ENCODE data around the gene BHMT2. TPM values are rescaled to one million over a fixed set of nuclear protein-coding genes. Genes with fewer than 3 reads are reported as not detected.

Gene BHMT2
- total RNA-seq, 1 experiment from 2014 or later, result not detected

DNA sequence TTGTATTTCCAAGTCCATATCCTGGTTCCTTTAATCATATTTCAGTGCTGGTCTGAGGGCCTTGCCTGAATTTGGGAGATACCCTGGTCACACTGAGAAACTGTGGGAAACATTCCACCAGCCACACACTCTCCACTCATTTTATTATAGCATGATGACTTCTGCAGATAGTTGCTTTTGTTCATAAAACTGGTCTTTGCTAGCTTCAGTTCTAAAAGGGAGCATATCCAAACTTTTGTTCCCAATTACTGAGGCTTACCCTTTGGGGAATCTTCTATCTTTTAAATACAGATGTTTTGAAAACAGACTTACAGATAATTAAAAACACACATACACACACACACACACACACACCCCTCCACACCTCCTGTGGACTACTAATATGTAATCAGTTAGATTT, 21.1 kb upstream of the BHMT2 start:
- DNase-seq, result no peak
- no peak overlapping the region for H2AFZ ChIP-seq (ENCODE audit: low read length)

DNA sequence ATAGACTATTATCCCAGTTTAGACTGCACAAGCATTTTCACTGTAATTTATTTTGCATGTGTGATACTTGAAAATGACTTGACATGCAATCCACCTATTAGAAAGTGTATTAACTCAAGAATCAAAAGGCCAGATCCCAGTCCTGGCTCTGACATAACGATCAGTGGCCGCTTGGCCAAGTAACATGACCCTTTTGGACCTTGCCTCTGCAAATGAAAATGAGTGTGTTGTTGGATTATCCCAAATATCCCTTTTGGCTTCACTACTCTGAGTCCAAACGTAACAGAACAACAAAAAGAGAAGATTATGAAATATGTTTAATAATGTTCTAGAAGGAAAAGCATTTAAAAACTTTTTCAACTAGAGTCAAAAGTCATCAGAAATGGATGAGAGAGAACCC, 19.1 kb upstream of the BHMT2 start:
- Histone ChIP-seq H3K4me2 (ENCODE audit: low read depth, low read length, poor library complexity, severe bottlenecking) (no peak overlapping the region), H3K27ac (ENCODE audit: low read length) (no peak overlapping the region), H3K36me3 (ENCODE audit: insufficient read depth, low read length) (no peaks in the 10 kb centered on the region), H4K20me1 (ENCODE audit: insufficient read depth, low read depth, low read length) (no peaks in the 10 kb centered on the region), H3K4me1 (ENCODE audit: low read length) (no peaks in the 10 kb centered on the region), H3K4me3 (ENCODE audit: low read length) (no peak overlapping the region), H3K9ac (ENCODE audit: low read length) (no peak overlapping the region), H3K27me3 (ENCODE audit: low read length) (0 out of 2 replicates have a peak, but pooled peaks cover 3% of the 10 kb centered on the region), H3K9me2 (replicated peaks; ENCODE audit: insufficient read depth, low read length) (no peaks in the 10 kb centered on the region), H3K79me2 (ENCODE audit: low read length) (no peaks in the 10 kb centered on the region), H3K9me3 (ENCODE audit: low read length) (peaks cover 6% of the 10 kb centered on the region; the same call in 1 of the 2 replicates), H2AFZ (ENCODE audit: low read length) (no peak overlapping the region)
- no peak for DNase-seq

More for the DNA sequence above, 21.1 kb upstream of the BHMT2 start:
- Histone ChIP-seq H3K79me2 (ENCODE audit: low read length) (no peaks in the 10 kb centered on the region), H3K9me2 (replicated peaks; ENCODE audit: insufficient read depth, low read length) (no peaks in the 10 kb centered on the region), H3K9ac (ENCODE audit: low read length) (no peak overlapping the region), H3K4me2 (ENCODE audit: low read depth, low read length, poor library complexity, severe bottlenecking) (no peak overlapping the region), H3K4me1 (ENCODE audit: low read length) (no peaks in the 10 kb centered on the region), H3K27ac (ENCODE audit: low read length) (no peak overlapping the region), H3K36me3 (ENCODE audit: insufficient read depth, low read length) (no peaks in the 10 kb centered on the region), H3K27me3 (ENCODE audit: low read length) (0 out of 2 replicates have a peak, but pooled peaks cover 3% of the 10 kb centered on the region), H3K9me3 (ENCODE audit: low read length) (peaks cover 6% of the 10 kb centered on the region; the same call in 1 of the 2 replicates), H4K20me1 (ENCODE audit: insufficient read depth, low read depth, low read length) (no peaks in the 10 kb centered on the region), H3K4me3 (ENCODE audit: low read length) (no peak overlapping the region)

DNA sequence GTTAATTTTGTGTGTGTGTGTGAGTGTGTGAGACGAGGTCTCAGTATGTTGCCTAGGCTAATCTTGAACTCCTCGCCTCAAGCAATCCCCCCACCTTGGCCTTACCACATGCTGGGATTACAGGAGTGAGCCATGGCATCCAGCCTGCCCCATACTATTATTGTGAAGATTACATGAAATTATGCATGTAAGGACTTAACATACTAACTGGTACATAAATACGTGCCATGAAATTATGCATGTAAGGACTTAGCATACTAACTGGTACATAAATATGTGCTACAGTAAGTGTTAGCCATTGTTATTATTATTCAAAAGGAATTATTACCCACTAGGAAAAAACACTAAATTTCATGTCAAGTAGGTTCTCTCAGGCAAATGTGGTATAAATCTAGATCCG, 16.2 kb upstream of the BHMT2 start:
- no peak overlapping the region for H3K27ac ChIP-seq (ENCODE audit: low read length)
- DNase-seq, result no peak
- no peak overlapping the region for H3K9ac ChIP-seq (ENCODE audit: low read length)
- H3K9me2 ChIP-seq (replicated peaks; ENCODE audit: insufficient read depth, low read length), result no peaks in the 10 kb centered on the region
- no peak overlapping the region for H3K4me2 ChIP-seq (ENCODE audit: low read depth, low read length, poor library complexity, severe bottlenecking)
- no peak overlapping the region for H3K4me3 ChIP-seq (ENCODE audit: low read length)
- H3K9me3 ChIP-seq (ENCODE audit: low read length), result peaks cover 6% of the 10 kb centered on the region; the same call in 1 of the 2 replicates
- H4K20me1 ChIP-seq (ENCODE audit: insufficient read depth, low read depth, low read length), result no peaks in the 10 kb centered on the region
- H3K36me3 ChIP-seq (ENCODE audit: insufficient read depth, low read length), result no peaks in the 10 kb centered on the region
- no peaks in the 10 kb centered on the region for H3K79me2 ChIP-seq (ENCODE audit: low read length)
- no peaks in the 10 kb centered on the region for H3K4me1 ChIP-seq (ENCODE audit: low read length)
- H2AFZ ChIP-seq (ENCODE audit: low read length), result no peak overlapping the region
- H3K27me3 ChIP-seq (ENCODE audit: low read length), result 0 out of 2 replicates have a peak, but pooled peaks cover 3% of the 10 kb centered on the region

DNA sequence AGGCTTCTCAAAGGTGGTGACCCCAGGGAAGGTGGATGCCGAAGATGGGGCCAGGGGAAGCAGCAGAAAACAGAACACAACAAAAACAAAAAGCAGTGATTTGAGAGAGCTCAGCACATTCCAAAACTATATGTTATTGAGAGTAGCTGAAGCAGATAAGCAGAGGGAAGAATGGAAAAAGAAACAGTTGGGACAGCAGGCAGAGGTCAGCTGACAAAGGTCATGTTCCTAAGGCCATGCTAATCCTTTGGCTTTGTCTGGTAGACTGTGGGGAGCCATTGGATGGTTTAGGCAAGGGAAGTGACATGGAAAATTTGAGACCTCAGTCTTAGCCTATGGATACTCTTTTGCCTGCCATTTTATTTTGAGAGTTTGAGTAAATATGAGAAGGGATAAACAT, 14.6 kb upstream of the BHMT2 start:
- DNase-seq, result no peak
- Histone ChIP-seq H3K4me3 (ENCODE audit: low read length) (no peak overlapping the region), H3K27me3 (ENCODE audit: low read length) (0 out of 2 replicates have a peak, but pooled peaks cover 3% of the 10 kb centered on the region), H2AFZ (ENCODE audit: low read length) (no peak overlapping the region), H3K4me1 (ENCODE audit: low read length) (no peaks in the 10 kb centered on the region), H3K27ac (ENCODE audit: low read length) (no peak overlapping the region), H3K79me2 (ENCODE audit: low read length) (no peaks in the 10 kb centered on the region), H3K4me2 (ENCODE audit: low read depth, low read length, poor library complexity, severe bottlenecking) (no peak overlapping the region), H3K9me3 (ENCODE audit: low read length) (peaks cover 6% of the 10 kb centered on the region; the same call in 1 of the 2 replicates), H4K20me1 (ENCODE audit: insufficient read depth, low read depth, low read length) (no peaks in the 10 kb centered on the region), H3K9ac (ENCODE audit: low read length) (no peak overlapping the region), H3K9me2 (replicated peaks; ENCODE audit: insufficient read depth, low read length) (no peaks in the 10 kb centered on the region), H3K36me3 (ENCODE audit: insufficient read depth, low read length) (no peaks in the 10 kb centered on the region)

DNA sequence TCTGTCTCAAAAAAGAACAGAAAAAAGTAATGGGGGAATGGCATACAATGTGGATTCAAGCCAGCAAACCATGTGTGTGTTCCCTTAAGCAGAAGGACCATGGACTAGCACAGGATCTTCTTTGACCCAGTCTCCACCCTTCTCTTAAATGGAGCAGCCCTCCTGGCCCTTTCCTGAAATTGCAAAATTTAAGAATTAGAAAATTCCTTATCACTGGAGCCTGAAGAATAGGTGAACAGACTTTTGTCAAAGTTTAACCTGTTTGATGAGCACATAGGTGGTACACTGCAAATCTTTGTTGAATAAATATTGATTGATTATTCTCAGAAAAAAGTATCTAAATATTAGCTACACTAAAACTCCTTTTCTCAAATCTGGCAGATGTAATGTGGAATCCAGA, 12.7 kb upstream of the BHMT2 start:
- H3K4me2 ChIP-seq (ENCODE audit: low read depth, low read length, poor library complexity, severe bottlenecking), result no peak overlapping the region
- H4K20me1 ChIP-seq (ENCODE audit: insufficient read depth, low read depth, low read length), result no peaks in the 10 kb centered on the region
- H3K9ac ChIP-seq (ENCODE audit: low read length), result no peak overlapping the region
- H3K9me2 ChIP-seq (replicated peaks; ENCODE audit: insufficient read depth, low read length), result no peaks in the 10 kb centered on the region
- DNase-seq, result no peak
- H3K27me3 ChIP-seq (ENCODE audit: low read length), result 0 out of 2 replicates have a peak, but pooled peaks cover 3% of the 10 kb centered on the region
- H3K4me1 ChIP-seq (ENCODE audit: low read length), result no peaks in the 10 kb centered on the region
- H3K9me3 ChIP-seq (ENCODE audit: low read length), result peaks cover 6% of the 10 kb centered on the region; the same call in 1 of the 2 replicates
- H2AFZ ChIP-seq (ENCODE audit: low read length), result no peak overlapping the region
- no peaks in the 10 kb centered on the region for H3K36me3 ChIP-seq (ENCODE audit: insufficient read depth, low read length)
- H3K4me3 ChIP-seq (ENCODE audit: low read length), result no peak overlapping the region
- no peak overlapping the region for H3K27ac ChIP-seq (ENCODE audit: low read length)
- H3K79me2 ChIP-seq (ENCODE audit: low read length), result no peaks in the 10 kb centered on the region

DNA sequence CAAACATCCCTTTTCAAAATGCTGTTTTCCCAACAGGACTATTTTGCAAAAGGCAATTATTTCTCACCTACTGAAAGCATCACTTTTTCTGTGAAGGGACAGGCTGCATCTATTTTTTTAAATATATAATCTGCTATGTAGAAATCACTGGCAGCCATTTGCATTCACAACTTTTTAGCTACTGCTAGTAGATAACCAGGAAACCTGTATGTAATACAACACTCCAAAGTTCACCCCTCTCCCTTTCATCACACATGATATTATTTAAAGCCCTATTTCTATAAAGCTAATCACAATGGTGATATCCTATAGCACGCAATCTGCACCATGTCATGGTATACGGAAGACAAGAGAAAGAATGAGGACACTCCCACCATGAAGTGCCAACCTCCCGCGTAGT, 9.9 kb upstream of the BHMT2 start:
- DNase-seq, result no peak
- Histone ChIP-seq H3K9ac (ENCODE audit: low read length) (no peak overlapping the region), H3K79me2 (ENCODE audit: low read length) (no peaks in the 10 kb centered on the region), H3K27me3 (ENCODE audit: low read length) (no peaks in the 10 kb centered on the region), H3K27ac (ENCODE audit: low read length) (no peak overlapping the region), H3K9me2 (replicated peaks; ENCODE audit: insufficient read depth, low read length) (no peaks in the 10 kb centered on the region), H3K4me3 (ENCODE audit: low read length) (no peak overlapping the region), H3K9me3 (ENCODE audit: low read length) (no peaks in the 10 kb centered on the region), H2AFZ (ENCODE audit: low read length) (no peak overlapping the region), H4K20me1 (ENCODE audit: insufficient read depth, low read depth, low read length) (no peaks in the 10 kb centered on the region), H3K4me1 (ENCODE audit: low read length) (no peaks in the 10 kb centered on the region), H3K36me3 (ENCODE audit: insufficient read depth, low read length) (no peaks in the 10 kb centered on the region), H3K4me2 (ENCODE audit: low read depth, low read length, poor library complexity, severe bottlenecking) (no peak overlapping the region)

DNA sequence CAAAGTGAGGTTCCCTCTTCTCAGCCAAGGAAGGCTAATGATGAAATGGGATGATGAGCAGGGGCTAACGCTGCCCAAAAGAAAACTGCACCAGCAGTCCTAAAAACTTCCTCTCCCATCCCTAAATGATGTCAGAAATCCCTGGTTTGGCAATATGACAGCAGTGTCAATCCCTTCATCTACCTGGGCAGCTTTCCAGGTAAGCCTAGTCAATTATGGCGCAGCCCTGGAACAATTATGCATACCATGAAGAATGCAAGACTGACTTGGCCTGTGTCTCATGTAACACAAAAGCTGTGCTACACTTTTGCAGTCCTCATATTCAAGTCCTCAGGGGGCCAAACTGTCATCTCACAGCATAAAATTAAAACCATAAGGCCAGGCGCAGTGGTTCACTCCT, 7.1 kb upstream of the BHMT2 start:
- Histone ChIP-seq H3K9ac (ENCODE audit: low read length) (no peak overlapping the region), H2AFZ (ENCODE audit: low read length) (no peak overlapping the region), H3K4me2 (ENCODE audit: low read depth, low read length, poor library complexity, severe bottlenecking) (no peak overlapping the region), H3K36me3 (ENCODE audit: insufficient read depth, low read length) (no peaks in the 10 kb centered on the region), H4K20me1 (ENCODE audit: insufficient read depth, low read depth, low read length) (no peaks in the 10 kb centered on the region), H3K79me2 (ENCODE audit: low read length) (no peaks in the 10 kb centered on the region), H3K4me1 (ENCODE audit: low read length) (no peaks in the 10 kb centered on the region), H3K27me3 (ENCODE audit: low read length) (no peaks in the 10 kb centered on the region), H3K4me3 (ENCODE audit: low read length) (no peak overlapping the region), H3K9me3 (ENCODE audit: low read length) (no peaks in the 10 kb centered on the region), H3K27ac (ENCODE audit: low read length) (no peak overlapping the region), H3K9me2 (replicated peaks; ENCODE audit: insufficient read depth, low read length) (no peaks in the 10 kb centered on the region)
- no peak for DNase-seq

DNA sequence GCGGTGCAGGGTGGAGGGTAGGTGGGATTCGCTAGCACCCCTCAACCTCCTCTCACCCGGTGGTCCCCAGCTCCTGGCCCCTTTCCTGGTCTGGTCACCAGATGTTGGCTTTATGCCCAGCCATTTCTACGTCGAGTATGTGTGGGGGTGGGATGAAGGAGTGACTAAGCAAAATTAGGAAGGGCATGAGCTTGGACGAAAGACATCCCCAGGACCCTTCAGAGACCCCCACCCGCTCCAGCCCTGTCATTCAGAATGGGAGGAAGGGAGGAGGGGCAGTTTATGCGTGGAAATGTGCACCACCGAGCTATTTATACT, 742 bp downstream of the BHMT2 start:
- Histone ChIP-seq H3K4me2 (ENCODE audit: low read depth, low read length, poor library complexity, severe bottlenecking) (no peak overlapping the region), H3K9me3 (ENCODE audit: low read length) (no peaks in the 10 kb centered on the region), H4K20me1 (ENCODE audit: insufficient read depth, low read depth, low read length) (no peaks in the 10 kb centered on the region), H3K9ac (ENCODE audit: low read length) (no peak overlapping the region), H3K4me3 (ENCODE audit: low read length) (no peak overlapping the region), H3K4me1 (ENCODE audit: low read length) (no peaks in the 10 kb centered on the region), H2AFZ (ENCODE audit: low read length) (no peak overlapping the region), H3K79me2 (ENCODE audit: low read length) (no peaks in the 10 kb centered on the region), H3K27ac (ENCODE audit: low read length) (no peak overlapping the region), H3K27me3 (ENCODE audit: low read length) (no peaks in the 10 kb centered on the region), H3K36me3 (ENCODE audit: insufficient read depth, low read length) (no peaks in the 10 kb centered on the region), H3K9me2 (replicated peaks; ENCODE audit: insufficient read depth, low read length) (no peaks in the 10 kb centered on the region)
- DNase-seq, result no peak

DNA sequence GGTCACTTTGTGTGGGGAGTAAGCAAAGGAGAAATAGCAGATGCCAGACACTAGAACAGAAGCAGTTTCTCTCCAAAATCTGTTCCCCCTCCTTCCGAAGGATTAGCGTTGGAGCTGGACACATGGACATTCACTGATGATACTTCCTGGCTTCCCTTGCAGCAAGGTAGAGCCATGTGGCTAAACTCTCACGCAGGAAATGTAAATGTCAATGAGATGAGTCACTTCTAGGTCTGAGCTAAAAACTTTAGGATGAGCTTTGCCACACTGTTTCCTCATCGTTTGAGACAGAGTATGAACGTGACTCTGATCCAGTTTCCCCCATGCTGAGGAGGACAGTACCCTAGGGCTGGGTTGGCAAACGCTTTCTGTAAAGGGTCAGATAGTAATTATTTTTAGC, 5.1 kb downstream of the BHMT2 start:
- H3K4me2 ChIP-seq (ENCODE audit: low read depth, low read length, poor library complexity, severe bottlenecking), result no peak overlapping the region
- no peaks in the 10 kb centered on the region for H3K27me3 ChIP-seq (ENCODE audit: low read length)
- no peak overlapping the region for H3K9ac ChIP-seq (ENCODE audit: low read length)
- no peaks in the 10 kb centered on the region for H3K79me2 ChIP-seq (ENCODE audit: low read length)
- no peaks in the 10 kb centered on the region for H3K9me2 ChIP-seq (replicated peaks; ENCODE audit: insufficient read depth, low read length)
- no peaks in the 10 kb centered on the region for H4K20me1 ChIP-seq (ENCODE audit: insufficient read depth, low read depth, low read length)
- no peak overlapping the region for H3K27ac ChIP-seq (ENCODE audit: low read length)
- H3K36me3 ChIP-seq (ENCODE audit: insufficient read depth, low read length), result no peaks in the 10 kb centered on the region
- no peak overlapping the region for H2AFZ ChIP-seq (ENCODE audit: low read length)
- no peaks in the 10 kb centered on the region for H3K9me3 ChIP-seq (ENCODE audit: low read length)
- no peaks in the 10 kb centered on the region for H3K4me1 ChIP-seq (ENCODE audit: low read length)
- DNase-seq, result no peak
- H3K4me3 ChIP-seq (ENCODE audit: low read length), result no peak overlapping the region

Data from Karpas-422 (cell line).